ENCODE data around the gene LRP3. TPM values are rescaled to one million over a fixed set of nuclear protein-coding genes. Genes with fewer than 3 reads are reported as not detected.

Gene LRP3
- total and polyA plus RNA-seq, 2 of the 13 experiments (the other 11 are each of a cell fraction or from before 2014, with no cell fraction given) = 17.6 to 51.6 TPM

DNA sequence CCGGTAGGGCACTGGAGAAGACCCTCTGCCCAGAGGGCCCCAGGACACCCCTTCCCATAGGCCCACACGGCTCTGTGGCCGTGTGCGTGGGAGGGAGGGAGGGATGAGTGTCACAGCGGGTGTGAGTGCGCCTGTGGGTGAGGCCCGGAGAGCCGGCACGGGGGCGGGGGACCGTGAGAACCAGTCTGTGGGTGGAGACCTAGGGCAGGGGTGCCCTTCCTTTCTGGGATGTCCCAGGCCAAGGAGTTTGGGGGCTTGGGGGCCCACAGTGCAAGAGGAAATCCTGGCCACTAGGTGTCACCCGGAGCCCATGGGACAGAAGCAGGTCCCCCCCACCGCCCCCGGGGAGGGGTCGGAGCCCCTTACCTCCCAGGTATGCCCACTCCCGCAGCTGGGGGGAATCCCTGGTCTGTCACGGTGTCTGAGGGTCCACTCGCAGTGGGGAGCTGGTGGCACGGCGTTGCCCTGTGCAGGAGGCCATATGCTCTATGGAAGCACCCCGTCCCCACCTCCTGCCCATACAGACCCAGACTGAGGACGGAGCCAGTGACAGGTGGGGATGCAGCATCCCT lies 47.5 kb downstream of the LRP3 start (continued):
- TF ChIP-seq SMAD9 (CRISPR knock-in tag; IDR thresholded peaks at IDR 0.05) = no peak
- TF ChIP-seq, protein P1, sequence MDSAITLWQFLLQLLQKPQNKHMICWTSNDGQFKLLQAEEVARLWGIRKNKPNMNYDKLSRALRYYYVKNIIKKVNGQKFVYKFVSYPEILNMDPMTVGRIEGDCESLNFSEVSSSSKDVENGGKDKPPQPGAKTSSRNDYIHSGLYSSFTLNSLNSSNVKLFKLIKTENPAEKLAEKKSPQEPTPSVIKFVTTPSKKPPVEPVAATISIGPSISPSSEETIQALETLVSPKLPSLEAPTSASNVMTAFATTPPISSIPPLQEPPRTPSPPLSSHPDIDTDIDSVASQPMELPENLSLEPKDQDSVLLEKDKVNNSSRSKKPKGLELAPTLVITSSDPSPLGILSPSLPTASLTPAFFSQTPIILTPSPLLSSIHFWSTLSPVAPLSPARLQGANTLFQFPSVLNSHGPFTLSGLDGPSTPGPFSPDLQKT (CRISPR knock-in tag; IDR thresholded peaks at IDR 0.05; ENCODE audit: borderline replicate concordance) = no peak
- TF ChIP-seq, protein P2, sequence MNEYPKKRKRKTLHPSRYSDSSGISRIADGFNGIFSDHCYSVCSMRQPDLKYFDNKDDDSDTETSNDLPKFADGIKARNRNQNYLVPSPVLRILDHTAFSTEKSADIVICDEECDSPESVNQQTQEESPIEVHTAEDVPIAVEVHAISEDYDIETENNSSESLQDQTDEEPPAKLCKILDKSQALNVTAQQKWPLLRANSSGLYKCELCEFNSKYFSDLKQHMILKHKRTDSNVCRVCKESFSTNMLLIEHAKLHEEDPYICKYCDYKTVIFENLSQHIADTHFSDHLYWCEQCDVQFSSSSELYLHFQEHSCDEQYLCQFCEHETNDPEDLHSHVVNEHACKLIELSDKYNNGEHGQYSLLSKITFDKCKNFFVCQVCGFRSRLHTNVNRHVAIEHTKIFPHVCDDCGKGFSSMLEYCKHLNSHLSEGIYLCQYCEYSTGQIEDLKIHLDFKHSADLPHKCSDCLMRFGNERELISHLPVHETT (CRISPR knock-in tag; conservative IDR thresholded peaks at IDR 0.05) = no peak
- TF ChIP-seq KDM1A (CRISPR knock-in tag; IDR thresholded peaks at IDR 0.05) = no peak
- TF ChIP-seq MLLT10 (CRISPR knock-in tag; IDR thresholded peaks at IDR 0.05) = no peak
- no peak for TF ChIP-seq MXD4 (CRISPR knock-in tag; IDR thresholded peaks at IDR 0.05)
- no peak for TF ChIP-seq KLF16 (CRISPR knock-in tag; IDR thresholded peaks at IDR 0.05)
- no peak for TF ChIP-seq RFX5 (IDR thresholded peaks at IDR 0.05; ENCODE audit: low read depth, low read length)
- no peak for TF ChIP-seq NCOA1 (CRISPR knock-in tag; IDR thresholded peaks at IDR 0.05)
- TF ChIP-seq MEIS2 (CRISPR knock-in tag; IDR thresholded peaks at IDR 0.05) = no peak
- TF ChIP-seq SALL1 (CRISPR knock-in tag; IDR thresholded peaks at IDR 0.05) = peak; percentile 26; the same call in 1 of the 2 replicates
- TF ChIP-seq THAP11 (CRISPR knock-in tag; IDR thresholded peaks at IDR 0.05) = no peak
- TF ChIP-seq MAZ (IDR thresholded peaks at IDR 0.05; ENCODE audit: borderline replicate concordance, low read depth, low read length) = no peak
- peak; percentile 66; the same call in 1 of the 2 replicates for TF ChIP-seq MAZ (CRISPR knock-in tag; IDR thresholded peaks at IDR 0.05; ENCODE audit: low read depth)
- TF ChIP-seq, protein P3, sequence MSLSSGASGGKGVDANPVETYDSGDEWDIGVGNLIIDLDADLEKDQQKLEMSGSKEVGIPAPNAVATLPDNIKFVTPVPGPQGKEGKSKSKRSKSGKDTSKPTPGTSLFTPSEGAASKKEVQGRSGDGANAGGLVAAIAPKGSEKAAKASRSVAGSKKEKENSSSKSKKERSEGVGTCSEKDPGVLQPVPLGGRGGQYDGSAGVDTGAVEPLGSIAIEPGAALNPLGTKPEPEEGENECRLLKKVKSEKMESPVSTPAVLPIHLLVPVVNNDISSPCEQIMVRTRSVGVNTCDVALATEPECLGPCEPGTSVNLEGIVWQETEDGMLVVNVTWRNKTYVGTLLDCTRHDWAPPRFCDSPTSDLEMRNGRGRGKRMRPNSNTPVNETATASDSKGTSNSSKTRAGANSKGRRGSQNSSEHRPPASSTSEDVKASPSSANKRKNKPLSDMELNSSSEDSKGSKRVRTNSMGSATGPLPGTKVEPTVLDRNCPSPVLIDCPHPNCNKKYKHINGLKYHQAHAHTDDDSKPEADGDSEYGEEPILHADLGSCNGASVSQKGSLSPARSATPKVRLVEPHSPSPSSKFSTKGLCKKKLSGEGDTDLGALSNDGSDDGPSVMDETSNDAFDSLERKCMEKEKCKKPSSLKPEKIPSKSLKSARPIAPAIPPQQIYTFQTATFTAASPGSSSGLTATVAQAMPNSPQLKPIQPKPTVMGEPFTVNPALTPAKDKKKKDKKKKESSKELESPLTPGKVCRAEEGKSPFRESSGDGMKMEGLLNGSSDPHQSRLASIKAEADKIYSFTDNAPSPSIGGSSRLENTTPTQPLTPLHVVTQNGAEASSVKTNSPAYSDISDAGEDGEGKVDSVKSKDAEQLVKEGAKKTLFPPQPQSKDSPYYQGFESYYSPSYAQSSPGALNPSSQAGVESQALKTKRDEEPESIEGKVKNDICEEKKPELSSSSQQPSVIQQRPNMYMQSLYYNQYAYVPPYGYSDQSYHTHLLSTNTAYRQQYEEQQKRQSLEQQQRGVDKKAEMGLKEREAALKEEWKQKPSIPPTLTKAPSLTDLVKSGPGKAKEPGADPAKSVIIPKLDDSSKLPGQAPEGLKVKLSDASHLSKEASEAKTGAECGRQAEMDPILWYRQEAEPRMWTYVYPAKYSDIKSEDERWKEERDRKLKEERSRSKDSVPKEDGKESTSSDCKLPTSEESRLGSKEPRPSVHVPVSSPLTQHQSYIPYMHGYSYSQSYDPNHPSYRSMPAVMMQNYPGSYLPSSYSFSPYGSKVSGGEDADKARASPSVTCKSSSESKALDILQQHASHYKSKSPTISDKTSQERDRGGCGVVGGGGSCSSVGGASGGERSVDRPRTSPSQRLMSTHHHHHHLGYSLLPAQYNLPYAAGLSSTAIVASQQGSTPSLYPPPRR (CRISPR knock-in tag; IDR thresholded peaks at IDR 0.05; ENCODE audit: borderline replicate concordance) = 0 out of 2 replicates have a peak, but pooled peaks have one; percentile 21
- no peak for TF ChIP-seq PCBP2 (optimal IDR thresholded peaks at IDR 0.05; ENCODE audit: low read depth, low read length, poor library complexity, severe bottlenecking)
- TF ChIP-seq, protein P4, sequence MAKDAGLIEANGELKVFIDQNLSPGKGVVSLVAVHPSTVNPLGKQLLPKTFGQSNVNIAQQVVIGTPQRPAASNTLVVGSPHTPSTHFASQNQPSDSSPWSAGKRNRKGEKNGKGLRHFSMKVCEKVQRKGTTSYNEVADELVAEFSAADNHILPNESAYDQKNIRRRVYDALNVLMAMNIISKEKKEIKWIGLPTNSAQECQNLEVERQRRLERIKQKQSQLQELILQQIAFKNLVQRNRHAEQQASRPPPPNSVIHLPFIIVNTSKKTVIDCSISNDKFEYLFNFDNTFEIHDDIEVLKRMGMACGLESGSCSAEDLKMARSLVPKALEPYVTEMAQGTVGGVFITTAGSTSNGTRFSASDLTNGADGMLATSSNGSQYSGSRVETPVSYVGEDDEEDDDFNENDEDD (CRISPR knock-in tag; IDR thresholded peaks at IDR 0.05; ENCODE audit: borderline replicate concordance) = 0 out of 2 replicates have a peak, but pooled peaks have one; percentile 13
- TF ChIP-seq HDAC1 (CRISPR knock-in tag; IDR thresholded peaks at IDR 0.05) = no peak
- TF ChIP-seq ZNF703 (CRISPR knock-in tag; IDR thresholded peaks at IDR 0.05; ENCODE audit: borderline replicate concordance) = no peak
- no peak for TF ChIP-seq HNF4G (IDR thresholded peaks at IDR 0.05; ENCODE audit: borderline replicate concordance, low read depth, low read length)
- TF ChIP-seq HNF4G (CRISPR knock-in tag; IDR thresholded peaks at IDR 0.05; ENCODE audit: borderline replicate concordance, low read depth) = no peak
